Liver (tissue), 9 donors: Measurements from ENCODE around the gene PODN. TPM values are rescaled to one million over a fixed set of nuclear protein-coding genes. Genes with fewer than 3 reads are reported as not detected.

Experiments used
- DNase-seq: peaks from one replicate; pipeline ENCODE4 v3.0.0-alpha.2; 2017; ENCODE audit warnings: low spot score
- H3K27ac ChIP-seq, 2 donors: one replicate each; pipeline ENCODE4 v1.7.0; 2013; ENCODE audit warnings: inconsistent platforms in 2 of 2, low read length in 2 of 2, control low read depth in 1 of 2, low read depth in 1 of 2, mild to moderate bottlenecking in 1 of 2
- H3K27me3 ChIP-seq, 4 donors: one replicate each; pipeline versions ENCODE4 v1.6.1 to v1.7.0; 2013; ENCODE audit warnings: low read length in 3 of 4, inconsistent platforms in 1 of 4, mild to moderate bottlenecking in 1 of 4, moderate library complexity in 1 of 4; ENCODE audit not compliant: control insufficient read depth in 4 of 4, insufficient read depth in 4 of 4
- H3K36me3 ChIP-seq, 4 donors: one replicate each; pipeline versions ENCODE4 v1.6.1 to v1.7.0; 2013; ENCODE audit warnings: low read length in 3 of 4, mild to moderate bottlenecking in 3 of 4, low read depth in 1 of 4, moderate library complexity in 1 of 4; ENCODE audit not compliant: control insufficient read depth in 4 of 4, insufficient read depth in 3 of 4
- H3K4me1 ChIP-seq, 4 donors: one replicate each; pipeline versions ENCODE4 v1.6.1 to v1.7.0; 2013; ENCODE audit warnings: low read length in 3 of 4, mild to moderate bottlenecking in 3 of 4, moderate library complexity in 1 of 4; ENCODE audit not compliant: control insufficient read depth in 4 of 4, insufficient read depth in 4 of 4
- H3K4me3 ChIP-seq, 3 donors: one replicate each; pipeline versions ENCODE4 v1.6.1 to v1.7.0; 2013; ENCODE audit warnings: low read length in 3 of 3, control low read depth in 1 of 3, low read depth in 1 of 3, mild to moderate bottlenecking in 1 of 3
- H3K9ac ChIP-seq, 2 donors: one replicate each; pipeline ENCODE4 v1.7.0; 2013; ENCODE audit warnings: low read length in 2 of 2, mild to moderate bottlenecking in 2 of 2, moderate library complexity in 2 of 2, control low read depth in 1 of 2, low read depth in 1 of 2
- H3K9me3 ChIP-seq, 4 donors: one replicate each; pipeline versions ENCODE4 v1.6.1 to v1.7.0; 2013; ENCODE audit warnings: low read length in 3 of 4; ENCODE audit not compliant: control insufficient read depth in 4 of 4
- ATF3 ChIP-seq: IDR thresholded peaks from 2 replicates; pipeline ENCODE4 v1.6.1; 2016; ENCODE audit warnings: antibody characterized with exemption
- EGR1 ChIP-seq, 2 donors: IDR thresholded peaks; 2 replicates each; pipeline ENCODE4 v1.6.1; 2016 to 2018; ENCODE audit warnings: antibody characterized with exemption in 2 of 2, low read depth in 2 of 2
- FOXA2 ChIP-seq: IDR thresholded peaks from 2 replicates; pipeline ENCODE4 v1.6.1; 2016; ENCODE audit warnings: antibody characterized with exemption
- HNF4A ChIP-seq, 2 donors: conservative IDR thresholded peaks; 2 replicates each; pipeline ENCODE4 v1.6.1; 2016; ENCODE audit warnings: antibody characterized with exemption in 2 of 2, mild to moderate bottlenecking in 2 of 2
- JUND ChIP-seq, 2 donors: IDR thresholded peaks; 2 replicates each; pipeline ENCODE4 v1.6.1; 2016; ENCODE audit warnings: antibody characterized with exemption in 2 of 2
- MAX ChIP-seq: IDR thresholded peaks from 2 replicates; pipeline ENCODE4 v1.6.1; 2016; ENCODE audit warnings: antibody characterized with exemption
- RAD21 ChIP-seq, 2 donors: IDR thresholded peaks; 2 replicates each; pipeline ENCODE4 v1.6.1; 2016; ENCODE audit warnings: antibody characterized with exemption in 2 of 2, mild to moderate bottlenecking in 2 of 2
- REST ChIP-seq: IDR thresholded peaks from 2 replicates; pipeline ENCODE4 v1.6.1; 2016; ENCODE audit warnings: antibody characterized with exemption, mild to moderate bottlenecking
- TAF1 ChIP-seq: conservative IDR thresholded peaks from 2 replicates; pipeline ENCODE4 v1.6.1; 2016; ENCODE audit warnings: antibody characterized with exemption, mild to moderate bottlenecking
- YY1 ChIP-seq: IDR thresholded peaks from 2 replicates; pipeline ENCODE4 v1.6.1; 2016; ENCODE audit warnings: antibody characterized with exemption, mild to moderate bottlenecking
- ZBTB33 ChIP-seq: IDR thresholded peaks from 2 replicates; pipeline ENCODE4 v1.6.1; 2016; ENCODE audit warnings: antibody characterized with exemption
- WGBS: extraction: QIAGEN DNeasy Blood & Tissue Kit; methylation state at CpG from one replicate; pipeline ENCODE4 v1.1.7; 2013; 5-methylcytosine and 5-hydroxymethylcytosine counted together
- polyA plus RNA-seq, 2 donors: library from polyadenylated mRNA; stranded (reverse) in 1 of 2; unstranded in 1 of 2; fragments of 200-250 nt in 1 of 2; fragments of >200 nt in 1 of 2; fragmentation: Nextera tagmentation in 1 of 2; extraction: Ambion mirVana in 1 of 2; gene quantifications; one replicate each; pipeline versions ENCODE4 v1.2.1 to v1.2.3, GENCODE V29; 2013 to 2015
- total RNA-seq, 2 donors: library from RNA; depleted of rRNA; stranded (reverse); fragments of >200 nt; gene quantifications; one replicate each; pipeline ENCODE4 v1.2.3, GENCODE V29; 2014
- donor health status: healthy.
- donor health status: healthy.
- donor health status: healthy.
- donor health status: healthy.
- donor health status: healthy.

The PODN gene
- total and polyA plus RNA-seq, 4 donors, result 1.9 to 10.8 (median 6.3) TPM

GRCh38 chr1:53048960-53049573 is 12.9 kb upstream of the PODN start:
- DNase-seq, result no peak
- Histone ChIP-seq H3K9me3 (no peaks in the 10 kb centered on the region), H3K27ac (no peak overlapping the region), H3K36me3 (peaks cover 5 to 52% (median 51%) of the 10 kb centered on the region in 4 donors), H3K27me3 (no peaks in the 10 kb centered on the region), H3K4me3 (no peak overlapping the region), H3K4me1 (peaks cover 0 to 9% (median 2%) of the 10 kb centered on the region in 4 donors), H3K9ac (no peak overlapping the region)
- WGBS, result 95% methylated on average over 3 of the region's 3 CpGs
- no peak for TF ChIP-seq YY1
- TF ChIP-seq HNF4A (conservative IDR thresholded peaks at IDR 0.05), result no peak
- TF ChIP-seq MAX, result no peak
- TF ChIP-seq ZBTB33, result no peak
- no peak for TF ChIP-seq TAF1
- TF ChIP-seq RAD21 (IDR thresholded peaks at IDR 0.05), result no peak
- no peak for TF ChIP-seq FOXA2

GRCh38 chr1:53049574-53049967 is 12.4 kb upstream of the PODN start:
- H3K9ac ChIP-seq, result no peak overlapping the region
- no peak for TF ChIP-seq REST
- no peak for TF ChIP-seq FOXA2
- 79% methylated on average over 3 of the region's 3 CpGs for WGBS

GRCh38 chr1:53050310-53050709 is 11.7 kb upstream of the PODN start:
- Histone ChIP-seq H3K4me1 (peaks cover 0 to 9% (median 2%) of the 10 kb centered on the region in 4 donors), H3K27ac (no peak overlapping the region), H3K36me3 (peaks cover 5 to 52% (median 43%) of the 10 kb centered on the region in 4 donors), H3K9ac (no peak overlapping the region), H3K27me3 (no peaks in the 10 kb centered on the region), H3K4me3 (no peak overlapping the region), H3K9me3 (no peaks in the 10 kb centered on the region)
- WGBS, result 97% methylated on average over 2 of the region's 2 CpGs
- no peak for DNase-seq
- TF ChIP-seq EGR1 (IDR thresholded peaks at IDR 0.05; ENCODE audit: low read depth in 2 of 2) (no peak), ATF3 (no peak), JUND (IDR thresholded peaks at IDR 0.05) (no peak), ZBTB33 (no peak)

More at GRCh38 chr1:53049574-53049967, 12.4 kb upstream of the PODN start:
- Histone ChIP-seq H3K27me3 (no peaks in the 10 kb centered on the region), H3K9me3 (no peaks in the 10 kb centered on the region), H3K36me3 (peaks cover 5 to 52% (median 50%) of the 10 kb centered on the region in 4 donors), H3K27ac (no peak overlapping the region), H3K4me3 (no peak overlapping the region), H3K4me1 (peaks cover 0 to 9% (median 2%) of the 10 kb centered on the region in 4 donors)
- no peak for DNase-seq
